Stimulated activated memory B cell treated with anti-CD40 and anti-IgM and Interleukin-4, amounts not matched to agents 10 μg/mL and 1 μg/mL and 100 μg/mL, for 72 hours (primary cell): ENCODE results near the gene THSD7B.
"Not testable (repeated sequence)": the region's sequence is repeated elsewhere in the genome, so short reads cannot be mapped to it uniquely, and the experiment has no call there.

Source experiments
- ATAC-seq: fragments of 150-1000 bp; cut with Tn5 transposase; 2 replicates; pipeline ENCODE4 v1.10.0; 2021
- H3K27ac Mint-ChIP-seq: one replicate; pipeline ENCODE4 v1.8.0; 2022; ENCODE audit warnings: mild to moderate bottlenecking, mixed read lengths
- H3K27me3 Mint-ChIP-seq: one replicate; pipeline ENCODE4 v1.8.0; 2022; ENCODE audit warnings: mixed read lengths
- H3K36me3 Mint-ChIP-seq: one replicate; pipeline ENCODE4 v1.8.0; 2022; ENCODE audit warnings: mixed read lengths
- H3K4me1 Mint-ChIP-seq: one replicate; pipeline ENCODE4 v1.8.0; 2022; ENCODE audit warnings: mixed read lengths
- H3K4me3 Mint-ChIP-seq: one replicate; pipeline ENCODE4 v1.8.0; 2022; ENCODE audit warnings: mild to moderate bottlenecking, moderate library complexity, mixed read lengths
- H3K9me3 Mint-ChIP-seq: one replicate; pipeline ENCODE4 v1.8.0; 2022; ENCODE audit warnings: mixed read lengths

THSD7B gene

DNA sequence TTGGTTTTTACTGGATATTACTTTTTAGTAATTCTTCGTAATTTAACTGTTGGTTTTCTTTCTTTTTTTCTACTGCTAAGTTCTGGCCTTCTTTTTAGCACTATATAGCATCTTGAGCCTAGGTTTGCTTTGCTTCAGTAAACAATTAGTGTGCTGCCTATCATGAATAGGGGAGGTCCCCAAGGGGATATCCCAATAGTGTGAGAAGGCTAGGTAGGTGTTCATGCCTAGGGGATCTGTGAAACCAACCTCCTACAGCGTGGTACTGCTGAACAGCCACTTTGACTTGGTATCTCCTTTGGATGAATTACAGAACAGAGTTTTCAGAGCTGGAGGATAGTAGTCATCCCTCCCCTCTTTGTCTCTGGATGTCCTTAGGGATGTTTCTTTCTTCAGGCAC is 888.7 kb downstream of the THSD7B start:
- Mint-ChIP-seq H3K27ac (no peak overlapping the region), H3K4me1 (no peaks in the 10 kb centered on the region), H3K36me3 (no peaks in the 10 kb centered on the region), H3K9me3 (peaks cover 9% of the 10 kb centered on the region), H3K27me3 (no peaks in the 10 kb centered on the region), H3K4me3 (no peak overlapping the region)
- ATAC-seq, result no peak

DNA sequence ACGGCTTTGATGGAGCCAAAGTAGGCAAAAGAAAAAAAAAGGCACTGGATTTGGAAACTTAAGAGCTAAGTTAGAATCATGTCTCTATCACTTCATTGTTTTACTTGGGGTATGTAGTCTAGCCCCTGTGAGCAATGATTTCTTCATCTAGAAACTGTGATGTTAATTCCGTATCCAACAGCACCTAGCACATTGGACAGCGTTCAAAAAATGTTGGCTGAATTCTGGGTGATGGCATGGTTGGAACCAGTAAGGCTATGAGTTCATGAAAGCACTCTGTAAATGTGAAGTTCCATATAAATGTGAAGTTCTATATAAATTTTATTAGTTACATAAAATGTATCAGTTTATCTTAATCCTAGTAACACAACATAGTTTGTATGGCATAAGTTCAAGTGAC is 890.5 kb downstream of the THSD7B start:
- Mint-ChIP-seq H3K4me3 (no peak overlapping the region), H3K27me3 (no peaks in the 10 kb centered on the region), H3K36me3 (no peaks in the 10 kb centered on the region)

DNA sequence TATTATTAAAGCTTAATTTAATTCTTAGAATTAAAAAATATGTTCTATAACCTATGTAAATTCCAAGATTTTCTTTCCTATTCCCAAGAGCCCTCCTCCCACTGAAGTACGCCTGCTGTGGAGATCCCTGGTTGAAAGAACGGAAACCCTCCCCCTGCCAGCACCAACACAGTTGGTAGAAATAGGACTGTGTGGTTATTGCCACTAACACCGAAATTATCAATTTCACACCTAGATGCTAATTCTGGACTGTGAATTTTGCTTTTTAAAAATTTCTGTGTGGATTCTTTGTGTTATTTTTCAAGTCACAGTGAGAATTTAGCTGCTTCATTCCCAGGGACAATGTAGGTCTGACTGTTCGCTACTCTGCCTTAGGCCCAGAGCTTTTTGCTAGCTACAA is 893.1 kb downstream of the THSD7B start:
- no peak overlapping the region for H3K27ac Mint-ChIP-seq
- no peaks in the 10 kb centered on the region for H3K4me1 Mint-ChIP-seq
- no peak overlapping the region for H3K4me3 Mint-ChIP-seq
- H3K36me3 Mint-ChIP-seq, result no peaks in the 10 kb centered on the region
- peaks cover 2% of the 10 kb centered on the region for H3K9me3 Mint-ChIP-seq
- no peaks in the 10 kb centered on the region for H3K27me3 Mint-ChIP-seq
- no peak for ATAC-seq

More for the DNA sequence above, 890.5 kb downstream of the THSD7B start:
- H3K9me3 Mint-ChIP-seq, result peaks cover 8% of the 10 kb centered on the region
- ATAC-seq, result no peak
- H3K4me1 Mint-ChIP-seq, result no peaks in the 10 kb centered on the region
- no peak overlapping the region for H3K27ac Mint-ChIP-seq

DNA sequence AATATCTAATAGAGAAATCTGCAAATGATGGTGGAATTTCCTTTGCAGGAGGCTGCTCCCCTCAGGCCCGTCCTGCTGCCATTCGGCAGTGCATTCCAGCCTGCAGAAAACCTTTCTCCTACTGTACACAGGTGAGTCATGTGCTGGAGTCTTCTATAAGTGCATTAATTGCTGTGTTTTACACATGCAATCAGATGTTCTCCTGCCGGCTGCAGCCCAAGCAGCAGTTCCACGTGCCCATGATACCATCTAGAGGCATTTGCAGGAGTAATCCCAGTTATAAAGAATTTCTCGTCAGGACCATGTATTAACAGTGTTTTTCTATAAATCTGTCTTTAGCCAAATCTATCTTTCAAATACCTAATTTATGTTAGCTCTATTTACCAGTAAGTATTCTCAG is 894.3 kb downstream of the THSD7B start:
- Mint-ChIP-seq H3K36me3 (no peaks in the 10 kb centered on the region), H3K27me3 (no peaks in the 10 kb centered on the region), H3K4me3 (no peak overlapping the region), H3K9me3 (no peaks in the 10 kb centered on the region), H3K27ac (no peak overlapping the region), H3K4me1 (no peaks in the 10 kb centered on the region)
- no peak for ATAC-seq

DNA sequence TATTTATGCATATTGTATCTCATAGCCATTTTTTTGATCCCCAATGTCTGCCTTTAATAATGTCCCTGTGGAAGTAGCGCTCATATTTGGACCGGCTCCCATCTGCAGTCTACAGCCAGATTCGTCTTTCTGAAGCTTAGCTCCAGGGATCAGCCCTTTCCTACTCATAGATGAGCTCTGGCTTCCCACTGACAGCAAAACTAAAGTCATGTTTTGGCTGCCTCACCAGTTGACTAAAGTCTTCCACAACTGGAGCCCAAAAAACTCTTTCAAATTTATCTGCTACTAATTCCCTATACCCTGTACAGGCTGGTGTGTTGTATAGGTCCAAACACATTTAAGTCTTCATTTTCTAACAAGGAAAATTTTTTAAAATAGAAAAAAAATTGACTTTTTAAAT is 904.8 kb downstream of the THSD7B start:
- no peaks in the 10 kb centered on the region for H3K4me1 Mint-ChIP-seq
- no peaks in the 10 kb centered on the region for H3K9me3 Mint-ChIP-seq
- ATAC-seq, result no peak
- H3K36me3 Mint-ChIP-seq, result no peaks in the 10 kb centered on the region
- H3K27me3 Mint-ChIP-seq, result no peaks in the 10 kb centered on the region
- no peak overlapping the region for H3K27ac Mint-ChIP-seq
- H3K4me3 Mint-ChIP-seq, result no peak overlapping the region

DNA sequence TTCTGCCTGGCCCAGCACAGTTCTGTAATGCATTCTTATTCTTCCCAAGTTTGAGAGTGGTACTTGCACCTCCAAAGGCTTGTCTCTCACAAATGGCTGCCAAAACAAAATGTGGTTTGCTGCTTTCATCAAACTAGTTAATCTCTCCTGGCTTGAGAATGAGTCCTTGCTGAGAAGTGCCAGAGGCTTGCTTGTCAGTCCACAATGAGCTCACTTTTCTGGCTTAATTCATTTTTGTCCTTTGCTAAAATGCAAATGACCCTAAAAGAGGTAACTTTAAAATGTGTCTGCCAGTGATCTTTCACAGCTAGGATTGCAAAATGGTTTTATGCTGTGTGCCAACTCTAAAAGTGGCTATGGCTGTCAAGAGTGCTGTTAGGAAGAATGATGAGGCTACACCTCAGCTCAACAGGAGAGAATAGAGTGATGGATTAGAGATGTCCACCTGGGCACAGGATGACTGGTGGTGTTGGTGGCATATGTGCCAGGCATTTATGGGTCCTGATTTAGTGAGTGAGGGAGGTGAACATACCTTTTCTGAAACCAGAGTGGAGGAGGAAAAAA is 907.7 kb downstream of the THSD7B start:
- Mint-ChIP-seq H3K27ac (no peak overlapping the region), H3K36me3 (no peaks in the 10 kb centered on the region), H3K27me3 (no peaks in the 10 kb centered on the region), H3K4me3 (no peak overlapping the region), H3K4me1 (no peaks in the 10 kb centered on the region), H3K9me3 (no peaks in the 10 kb centered on the region)
- no peak for ATAC-seq

DNA sequence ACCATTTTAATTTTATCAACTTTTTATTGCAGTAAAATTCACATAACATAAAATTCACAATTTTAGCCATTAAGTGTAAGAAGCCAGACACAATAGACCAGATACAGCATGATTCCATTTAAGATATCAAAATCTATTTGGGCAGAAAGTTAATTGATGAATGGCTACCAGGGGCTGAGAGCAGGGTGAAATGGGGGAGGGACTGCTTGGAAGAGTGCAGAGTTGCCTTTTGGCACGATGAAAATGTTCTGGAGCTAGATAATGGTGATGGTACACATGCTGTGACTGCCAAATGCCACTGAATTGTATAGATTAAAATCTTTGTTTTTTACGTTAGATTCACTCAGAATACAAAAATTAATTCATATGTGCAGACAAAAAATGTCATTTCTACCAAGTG is 909.6 kb downstream of the THSD7B start:
- H3K27me3 Mint-ChIP-seq, result no peaks in the 10 kb centered on the region
- no peaks in the 10 kb centered on the region for H3K36me3 Mint-ChIP-seq
- no peak overlapping the region for H3K4me3 Mint-ChIP-seq
- H3K4me1 Mint-ChIP-seq, result no peaks in the 10 kb centered on the region
- H3K27ac Mint-ChIP-seq, result no peak overlapping the region
- no peaks in the 10 kb centered on the region for H3K9me3 Mint-ChIP-seq
- no peak for ATAC-seq

DNA sequence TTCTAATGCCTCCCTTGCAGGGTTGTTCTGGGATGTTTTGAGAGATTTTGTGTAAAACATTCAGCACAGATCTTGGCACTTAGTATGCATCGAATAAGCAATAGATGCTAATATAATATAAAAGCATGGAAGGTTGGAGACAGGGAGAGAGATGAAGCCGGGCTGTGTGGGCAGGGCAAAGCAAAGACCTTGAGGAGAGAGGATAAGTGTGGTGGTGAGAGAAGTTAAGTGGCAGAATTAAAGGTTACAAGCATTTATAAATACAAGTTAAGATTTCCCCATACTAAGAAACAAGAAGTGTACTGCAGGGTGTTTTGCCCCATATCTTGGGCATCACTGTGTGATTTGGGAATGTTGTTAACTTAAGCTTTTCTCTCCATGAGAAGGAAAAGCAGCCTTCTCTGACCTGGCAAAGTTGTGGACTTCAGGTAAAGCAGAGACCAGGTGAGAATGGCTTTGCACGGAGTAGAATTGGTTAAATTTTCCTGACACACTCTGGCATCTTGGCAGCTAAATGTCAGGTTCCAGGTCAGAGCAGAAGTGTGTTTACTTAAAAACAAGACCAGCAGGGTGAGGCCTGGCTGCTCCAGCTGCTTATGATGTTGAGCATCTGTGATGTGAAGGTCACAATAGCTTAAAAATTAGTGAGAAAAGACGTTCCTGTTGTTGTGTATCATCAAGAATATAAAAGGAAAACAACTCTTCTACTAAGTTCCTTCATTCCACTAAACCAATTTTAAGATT is 910.4 kb downstream of the THSD7B start:
- Mint-ChIP-seq H3K4me3 (no peak overlapping the region), H3K27ac (no peak overlapping the region), H3K4me1 (no peaks in the 10 kb centered on the region), H3K36me3 (no peaks in the 10 kb centered on the region), H3K9me3 (no peaks in the 10 kb centered on the region), H3K27me3 (no peaks in the 10 kb centered on the region)
- no peak for ATAC-seq

DNA sequence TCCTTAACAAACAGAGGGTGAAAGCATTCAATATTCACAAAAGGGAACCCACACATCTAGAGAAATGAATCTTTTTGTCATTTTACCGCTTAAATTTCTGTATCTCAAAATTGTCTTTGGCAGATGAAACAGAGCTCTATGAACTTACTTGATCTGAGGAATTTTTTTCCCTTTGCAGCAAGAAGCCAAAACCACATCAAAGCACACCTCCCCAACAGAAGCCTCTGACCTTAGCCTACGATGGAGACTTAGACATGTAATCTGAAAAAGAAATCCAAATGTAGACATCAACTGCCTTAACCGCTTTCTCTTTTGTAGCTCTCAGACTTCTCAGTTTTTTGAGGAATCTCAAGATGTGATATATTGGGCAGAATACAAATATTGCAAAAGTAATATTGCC is 911.0 kb downstream of the THSD7B start:
- Mint-ChIP-seq H3K9me3 (no peaks in the 10 kb centered on the region), H3K27me3 (no peaks in the 10 kb centered on the region), H3K4me1 (no peaks in the 10 kb centered on the region), H3K36me3 (no peaks in the 10 kb centered on the region), H3K4me3 (no peak overlapping the region), H3K27ac (no peak overlapping the region)
- ATAC-seq, result no peak

DNA sequence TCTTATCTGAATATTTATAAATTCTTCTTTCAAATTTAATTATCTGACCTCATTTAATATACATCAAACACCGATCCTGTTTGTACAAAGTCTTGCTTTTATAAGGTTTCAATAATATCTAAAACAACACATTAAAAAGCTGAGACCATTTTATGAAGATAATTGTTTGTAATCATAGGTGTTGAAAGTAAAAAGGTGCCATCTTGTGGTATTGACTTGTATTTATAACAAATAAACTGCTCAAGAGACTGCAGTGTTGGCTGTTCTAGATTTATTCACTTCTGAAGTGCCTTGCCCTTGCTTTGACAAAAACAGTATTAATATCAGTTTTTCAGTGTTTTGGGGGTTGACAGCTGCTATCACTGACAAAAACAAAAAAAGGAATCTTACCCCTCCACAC is 912.1 kb downstream of the THSD7B start:
- H3K4me1 Mint-ChIP-seq, result no peaks in the 10 kb centered on the region
- H3K27me3 Mint-ChIP-seq, result no peaks in the 10 kb centered on the region
- no peak overlapping the region for H3K27ac Mint-ChIP-seq
- no peaks in the 10 kb centered on the region for H3K36me3 Mint-ChIP-seq
- no peak for ATAC-seq
- no peak overlapping the region for H3K4me3 Mint-ChIP-seq
- no peaks in the 10 kb centered on the region for H3K9me3 Mint-ChIP-seq

DNA sequence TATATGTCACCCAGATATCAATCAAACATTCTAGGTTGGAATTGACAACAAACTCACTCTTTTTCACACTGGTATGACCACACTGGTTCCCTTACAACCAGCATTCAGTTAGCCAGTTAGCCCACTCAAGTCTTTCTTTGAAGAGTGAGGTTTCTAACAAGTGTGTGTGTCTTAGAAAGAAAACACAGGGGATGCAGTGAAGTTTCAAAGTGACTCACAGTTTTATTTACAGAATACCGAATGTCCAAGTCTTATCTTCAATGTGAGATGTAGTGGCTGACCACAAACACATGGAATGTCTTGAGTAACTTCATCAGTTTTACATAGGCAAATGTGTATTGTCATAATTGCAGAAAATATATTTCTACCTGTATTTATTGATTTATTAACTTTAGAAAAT is 924.2 kb downstream of the THSD7B start:
- Mint-ChIP-seq H3K27me3 (no peaks in the 10 kb centered on the region), H3K9me3 (no peaks in the 10 kb centered on the region), H3K27ac (no peak overlapping the region), H3K4me1 (no peaks in the 10 kb centered on the region), H3K4me3 (no peak overlapping the region), H3K36me3 (no peaks in the 10 kb centered on the region)
- ATAC-seq, result no peak

DNA sequence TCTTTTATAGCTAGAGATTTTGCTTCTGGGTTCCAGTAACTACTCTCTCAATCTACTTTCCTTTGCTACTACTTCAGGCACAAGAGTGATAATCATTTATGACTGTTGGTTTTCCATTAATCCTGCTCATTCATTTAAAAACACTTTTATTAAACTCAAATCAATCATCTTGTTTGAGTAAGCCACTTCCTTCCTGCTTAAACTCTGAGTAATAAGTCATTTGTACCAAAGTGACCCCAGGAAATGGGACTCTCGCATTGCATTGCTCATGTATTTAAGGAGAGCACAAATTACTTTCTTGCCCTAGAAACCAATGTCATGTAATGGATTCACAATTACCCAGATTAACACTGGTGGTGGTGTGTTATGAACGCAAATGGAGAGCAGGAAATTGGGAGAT is 928.2 kb downstream of the THSD7B start:
- no peaks in the 10 kb centered on the region for H3K4me1 Mint-ChIP-seq
- no peak overlapping the region for H3K27ac Mint-ChIP-seq
- H3K27me3 Mint-ChIP-seq, result no peaks in the 10 kb centered on the region
- no peak overlapping the region for H3K4me3 Mint-ChIP-seq
- H3K9me3 Mint-ChIP-seq, result no peaks in the 10 kb centered on the region
- H3K36me3 Mint-ChIP-seq, result no peaks in the 10 kb centered on the region
- ATAC-seq, result no peak

DNA sequence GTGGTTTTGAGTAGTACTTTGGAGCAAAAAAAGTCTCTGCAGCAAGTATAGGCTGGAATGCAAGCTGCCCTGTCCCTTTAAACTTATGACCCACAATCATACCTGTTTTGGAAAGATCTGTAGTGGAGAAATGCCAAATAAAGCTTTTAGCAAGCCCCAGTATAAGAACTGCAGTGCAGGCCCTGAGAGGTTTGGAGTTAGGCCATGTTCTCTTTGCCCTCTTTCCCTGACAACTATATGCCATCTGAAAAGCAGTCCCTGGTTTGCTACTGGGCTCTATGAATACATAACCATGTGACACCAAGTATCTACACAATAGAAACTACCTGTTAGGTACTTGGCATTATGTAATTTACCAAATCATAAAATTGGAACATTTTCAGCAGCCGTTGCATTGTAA is 931.6 kb downstream of the THSD7B start:
- no peak for ATAC-seq
- Mint-ChIP-seq H3K4me3 (no peak overlapping the region), H3K27ac (no peak overlapping the region), H3K36me3 (no peaks in the 10 kb centered on the region), H3K27me3 (no peaks in the 10 kb centered on the region), H3K9me3 (peaks cover 3% of the 10 kb centered on the region), H3K4me1 (no peaks in the 10 kb centered on the region)

DNA sequence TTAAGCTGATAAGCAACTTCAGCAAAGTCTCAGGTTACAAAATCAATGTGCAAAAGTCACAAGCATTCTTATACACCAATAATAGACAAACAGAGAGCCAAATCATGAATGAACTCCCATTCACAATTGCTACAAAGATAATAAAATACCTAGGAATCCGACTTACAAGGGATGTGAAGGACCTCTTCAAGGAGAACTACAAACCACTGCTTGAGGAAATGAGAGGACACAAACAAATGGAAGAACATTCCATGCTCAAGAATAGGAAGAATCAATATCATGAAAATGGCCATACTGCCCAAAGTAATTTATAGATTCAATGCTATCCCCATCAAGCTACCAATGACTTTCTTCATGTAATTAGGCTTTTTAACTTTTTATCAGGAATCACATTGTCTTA is 934.9 kb downstream of the THSD7B start:
- H3K4me3 Mint-ChIP-seq, H3K9me3 Mint-ChIP-seq, ATAC-seq, H3K36me3 Mint-ChIP-seq, H3K27ac Mint-ChIP-seq, H3K27me3 Mint-ChIP-seq, H3K4me1 Mint-ChIP-seq: not testable (repeated sequence)

DNA sequence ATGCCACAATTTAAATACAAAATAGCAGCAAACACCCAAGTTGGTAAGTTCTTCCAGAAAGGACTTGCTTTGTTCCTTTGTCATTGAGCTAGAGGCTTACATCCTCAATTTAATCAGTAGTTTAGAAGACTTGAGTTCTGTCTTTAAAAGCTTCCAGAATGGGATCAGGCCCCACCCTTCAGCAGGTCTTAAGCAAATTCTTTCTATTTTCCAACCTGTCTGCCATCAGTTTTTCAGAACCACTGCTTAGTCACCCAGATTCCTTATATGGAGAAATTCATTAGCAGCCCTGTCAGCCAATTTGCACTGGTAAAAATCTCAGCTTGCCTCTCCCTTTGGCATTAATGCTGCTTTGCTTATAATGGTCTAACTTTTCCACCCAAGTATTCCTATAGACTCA is 935.3 kb downstream of the THSD7B start:
- no peak overlapping the region for H3K4me3 Mint-ChIP-seq
- no peak for ATAC-seq
- H3K36me3 Mint-ChIP-seq, result no peaks in the 10 kb centered on the region
- no peak overlapping the region for H3K27ac Mint-ChIP-seq
- H3K4me1 Mint-ChIP-seq, result no peaks in the 10 kb centered on the region
- H3K27me3 Mint-ChIP-seq, result no peaks in the 10 kb centered on the region
- peaks cover 5% of the 10 kb centered on the region for H3K9me3 Mint-ChIP-seq

DNA sequence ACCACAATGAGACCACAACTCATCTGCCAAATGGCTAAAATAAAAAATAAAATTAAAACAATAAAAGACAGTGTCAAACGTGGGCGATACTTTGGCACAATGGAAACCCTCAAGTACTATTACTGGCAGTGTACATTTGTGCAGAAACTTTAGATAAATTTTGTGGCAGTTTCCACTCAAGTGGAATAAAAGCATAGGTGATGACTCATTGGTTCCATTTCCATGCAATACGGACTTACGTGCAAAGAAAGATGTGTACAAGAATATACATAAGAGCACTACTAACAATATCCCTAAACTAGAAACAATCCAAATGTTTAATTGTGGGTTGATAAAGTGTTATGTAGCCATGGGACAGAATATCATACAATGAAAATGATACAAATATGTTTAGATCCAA is 940.0 kb downstream of the THSD7B start:
- Mint-ChIP-seq H3K27me3 (no peaks in the 10 kb centered on the region), H3K4me1 (no peaks in the 10 kb centered on the region), H3K9me3 (peaks cover 6% of the 10 kb centered on the region), H3K27ac (no peak overlapping the region), H3K4me3 (no peak overlapping the region), H3K36me3 (no peaks in the 10 kb centered on the region)
- ATAC-seq, result no peak
